GM21390 (cell line): ENCODE measurements around the gene GFER.
"Not testable (repeated sequence)": the region's sequence is repeated elsewhere in the genome, so short reads cannot be mapped to it uniquely, and the experiment has no call there.

Experiments used
- ATAC-seq: cut with Tn5 transposase; IDR thresholded peaks from one replicate; pipeline ENCODE4 v1.9.1; 2021; ENCODE audit not compliant: unreplicated experiment

GFER gene

DNA sequence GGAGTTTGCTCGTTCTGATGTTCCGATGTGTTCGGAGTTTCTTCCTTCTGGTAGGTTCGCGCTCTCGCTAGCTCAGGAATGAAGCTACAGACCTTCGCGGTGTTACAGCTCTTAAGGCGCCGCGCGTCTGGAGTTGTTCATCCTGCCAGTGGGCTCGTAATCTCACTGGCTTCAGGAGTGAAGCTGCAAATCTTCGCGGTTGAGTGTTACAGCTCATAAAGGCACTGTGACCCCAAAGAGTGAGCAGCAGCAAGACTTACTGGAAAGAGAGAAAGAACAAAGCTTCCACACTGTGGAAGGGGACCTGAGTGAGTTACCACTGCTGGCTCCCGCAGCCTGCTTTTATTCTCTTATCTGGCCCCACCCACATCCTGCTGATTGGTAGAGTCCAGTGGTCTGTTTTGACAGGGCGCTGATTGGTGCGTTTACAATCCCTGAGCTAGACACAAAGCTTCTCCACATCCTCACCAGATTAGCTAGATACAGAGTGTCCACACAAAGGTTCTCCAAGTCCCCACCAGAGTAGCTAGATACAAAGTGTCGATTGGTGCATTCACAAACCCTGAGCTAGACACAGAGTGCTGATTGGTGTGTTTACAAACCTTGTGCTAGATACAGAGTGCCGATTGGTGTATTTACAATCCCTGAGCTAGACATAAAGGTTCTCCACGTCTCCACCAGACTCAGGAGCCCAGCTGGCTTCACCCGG is 26.4 kb upstream of the GFER start:
- ATAC-seq, result not testable (repeated sequence)

DNA sequence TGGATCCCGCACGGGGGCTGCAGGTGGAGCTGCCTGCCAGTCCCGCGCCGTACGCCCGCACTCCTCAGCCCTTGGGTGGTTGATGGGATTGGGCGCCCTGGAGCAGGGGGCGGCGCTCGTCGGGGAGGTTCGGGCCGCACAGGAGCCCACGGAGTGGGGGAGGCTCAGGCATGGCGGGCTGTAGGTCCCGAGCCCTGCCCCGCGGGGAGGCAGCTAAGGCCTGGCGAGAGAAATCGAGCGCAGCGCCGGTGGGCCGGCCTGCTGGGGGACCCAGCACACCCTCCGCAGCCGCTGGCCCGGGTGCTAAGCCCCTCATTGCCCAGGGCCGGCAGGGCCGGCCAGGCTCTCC is 25.9 kb upstream of the GFER start:
- ATAC-seq, result not testable (repeated sequence)

DNA sequence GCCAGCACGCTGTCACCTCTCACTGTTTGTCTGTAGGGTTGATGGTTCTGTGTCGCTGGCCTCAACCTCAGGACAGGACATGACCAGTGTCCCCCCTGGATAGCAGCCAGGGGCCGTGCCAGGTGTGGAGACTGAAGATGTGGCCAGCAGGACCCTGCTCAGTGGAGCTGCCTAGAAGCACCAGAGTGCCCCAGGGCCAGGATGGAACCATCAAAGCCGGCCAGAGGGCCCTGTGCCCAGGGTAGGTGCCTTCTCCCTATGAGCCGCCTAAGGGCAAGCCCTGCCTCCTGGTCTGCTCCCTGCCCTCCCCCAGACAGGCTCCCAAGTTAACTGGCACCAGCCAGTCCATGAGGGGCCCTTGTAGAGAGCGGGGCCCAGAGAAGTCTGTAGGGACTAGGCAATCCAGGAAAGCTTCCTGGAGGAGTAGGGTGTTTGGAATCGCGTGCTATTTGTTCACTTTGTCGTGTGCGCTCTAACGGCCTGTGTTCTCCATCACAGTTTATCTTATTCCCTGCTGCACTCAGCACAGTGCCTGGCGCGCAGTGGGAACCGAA is 25.2 kb upstream of the GFER start:
- ATAC-seq, result no peak

DNA sequence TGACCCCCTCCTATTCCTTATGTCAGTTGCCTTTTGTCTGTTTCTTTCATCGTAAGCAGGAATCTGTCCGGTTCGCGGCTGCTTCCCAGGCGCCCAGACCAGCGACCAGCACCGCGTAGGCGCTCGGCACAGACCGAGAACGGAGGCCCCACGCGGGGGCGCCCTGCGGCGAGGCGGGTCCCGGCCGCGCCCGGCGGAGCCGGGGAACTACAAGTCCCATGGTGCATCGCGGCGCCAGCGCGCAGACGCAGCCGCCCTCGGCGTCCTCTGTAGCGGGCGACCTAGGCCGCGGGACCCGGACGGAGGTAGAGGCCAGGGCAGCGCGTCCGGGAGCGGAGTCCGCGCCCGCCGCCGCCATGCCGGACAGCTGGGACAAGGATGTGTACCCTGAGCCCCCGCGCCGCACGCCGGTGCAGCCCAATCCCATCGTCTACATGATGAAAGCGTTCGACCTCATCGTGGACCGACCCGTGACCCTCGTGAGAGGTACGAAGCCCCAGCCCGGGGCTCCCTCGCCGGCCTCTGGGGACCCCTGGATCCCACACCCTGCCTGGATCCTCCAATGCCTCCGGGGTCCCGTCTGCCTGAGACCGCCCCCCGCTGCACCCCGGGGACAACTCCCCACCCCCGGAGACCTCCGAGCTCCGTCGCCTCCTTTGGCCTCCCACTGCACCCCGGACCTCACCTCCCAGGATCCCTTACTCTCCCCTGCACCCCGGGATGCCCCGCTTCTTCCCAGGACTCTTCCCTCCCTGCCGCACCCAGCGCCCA is 24.5 kb upstream of the GFER start, which contains the start of gene NDUFB10:
Gene NDUFB10 (plus strand): TSS at position 270 of the 771 bp plus-strand sequence. CDS start 87 bp downstream, at position 357.
- ATAC-seq, result peak; percentile 61

DNA sequence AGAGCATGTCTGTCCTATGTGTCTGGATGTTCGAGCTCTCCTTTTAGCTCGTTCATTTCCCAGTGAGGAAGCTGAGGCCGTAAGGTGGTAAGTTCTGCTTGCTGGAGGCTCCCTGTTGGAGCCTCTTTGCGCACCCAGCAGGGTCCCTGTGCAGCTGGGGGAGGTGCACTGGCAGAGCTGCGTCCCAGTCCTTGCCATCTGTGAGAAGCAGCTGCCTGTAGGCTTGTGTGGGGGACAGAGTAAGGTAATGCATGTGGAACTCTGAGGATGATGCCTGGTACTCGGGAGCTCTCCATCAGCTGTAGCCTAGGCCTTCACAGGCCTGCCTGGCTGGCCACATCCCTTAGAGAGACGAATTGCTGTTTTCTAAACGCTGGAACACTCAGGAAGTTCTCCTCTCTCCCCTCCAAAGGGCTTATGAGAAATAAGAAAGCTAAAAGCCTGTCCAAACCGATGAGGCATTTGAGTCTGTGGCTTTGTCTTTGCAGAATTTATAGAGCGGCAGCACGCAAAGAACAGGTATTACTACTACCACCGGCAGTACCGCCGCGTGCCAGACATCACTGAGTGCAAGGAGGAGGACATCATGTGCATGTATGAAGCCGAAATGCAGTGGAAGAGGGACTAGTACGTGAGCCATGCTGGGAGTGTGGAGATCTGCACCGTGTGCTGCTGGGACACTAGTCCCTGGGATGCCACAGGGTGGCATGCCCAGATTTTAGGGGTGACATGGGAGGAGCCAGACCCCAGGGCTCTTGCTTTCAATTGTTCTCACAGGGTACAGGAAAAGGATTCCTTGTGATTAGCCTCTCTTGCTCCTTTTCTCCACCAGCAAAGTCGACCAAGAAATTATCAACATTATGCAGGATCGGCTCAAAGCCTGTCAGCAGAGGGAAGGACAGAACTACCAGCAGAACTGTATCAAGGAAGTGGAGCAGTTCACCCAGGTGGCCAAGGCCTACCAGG is 23.0 kb upstream of the GFER start:
- ATAC-seq, result no peak

DNA sequence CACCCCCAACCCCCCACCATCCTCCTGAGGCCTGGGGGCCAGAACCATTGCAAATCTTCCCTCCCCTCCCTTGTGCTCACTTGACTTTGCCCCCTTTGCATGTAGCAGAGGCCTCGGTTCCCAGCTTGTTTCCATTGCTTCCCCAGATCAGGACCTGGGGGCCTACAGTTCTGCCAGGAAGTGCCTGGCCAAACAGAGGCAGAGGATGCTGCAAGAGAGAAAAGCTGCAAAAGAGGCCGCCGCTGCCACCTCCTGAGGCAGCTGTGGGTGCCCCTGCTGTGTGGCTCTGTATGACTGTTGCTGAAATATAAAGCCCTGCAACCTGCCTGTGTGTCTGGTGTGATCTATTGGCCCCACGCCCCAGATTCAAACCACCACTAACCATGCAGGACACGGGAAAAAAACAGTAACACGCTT is 22.3 kb upstream of the GFER start:
- ATAC-seq, result no peak

DNA sequence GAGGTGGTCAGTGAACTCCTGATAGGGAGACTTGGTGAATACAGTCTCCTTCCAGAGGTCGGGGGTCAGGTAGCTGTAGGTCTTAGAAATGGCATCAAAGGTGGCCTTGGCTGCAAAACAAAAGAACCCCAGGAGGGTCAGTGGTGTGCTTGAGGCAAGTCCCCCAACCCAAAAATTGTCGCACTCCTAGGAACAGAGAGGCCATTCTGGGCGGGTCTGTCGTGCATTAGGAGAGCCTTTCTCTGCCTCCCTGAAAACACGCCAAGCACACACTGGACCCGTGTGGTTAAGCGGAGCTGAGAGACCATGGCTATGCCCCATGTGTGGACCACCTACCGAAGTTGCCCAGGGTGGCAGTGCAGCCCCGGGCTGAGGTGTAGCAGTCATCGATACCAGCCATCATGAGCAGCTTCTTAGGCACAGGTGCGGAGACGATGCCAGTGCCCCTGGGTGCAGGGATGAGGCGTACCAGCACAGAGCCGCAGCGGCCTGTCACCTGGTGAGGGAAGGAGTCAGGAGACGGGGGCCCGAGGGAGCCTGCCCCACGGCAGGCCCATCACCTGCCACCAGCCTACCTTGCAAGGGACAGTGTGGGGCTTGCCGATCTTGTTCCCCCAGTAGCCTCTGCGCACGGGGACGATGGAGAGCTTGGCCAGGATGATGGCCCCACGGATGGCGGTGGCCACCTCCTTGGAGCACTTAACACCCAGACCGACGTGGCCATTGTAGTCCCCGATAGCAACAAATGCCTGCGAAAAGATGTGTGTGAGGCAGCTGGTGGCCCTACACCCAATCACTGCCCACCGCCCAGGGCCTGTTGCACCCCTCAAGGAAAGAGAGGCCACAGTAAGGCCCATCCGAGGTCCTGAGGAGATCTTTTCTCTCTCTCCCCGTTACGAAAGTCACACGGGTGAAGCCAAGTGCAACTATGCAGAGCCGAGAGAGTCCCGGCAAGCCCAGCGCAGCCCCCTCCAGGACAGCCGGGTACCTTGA is 21.5 kb upstream of the GFER start:
- not testable (repeated sequence) for ATAC-seq

DNA sequence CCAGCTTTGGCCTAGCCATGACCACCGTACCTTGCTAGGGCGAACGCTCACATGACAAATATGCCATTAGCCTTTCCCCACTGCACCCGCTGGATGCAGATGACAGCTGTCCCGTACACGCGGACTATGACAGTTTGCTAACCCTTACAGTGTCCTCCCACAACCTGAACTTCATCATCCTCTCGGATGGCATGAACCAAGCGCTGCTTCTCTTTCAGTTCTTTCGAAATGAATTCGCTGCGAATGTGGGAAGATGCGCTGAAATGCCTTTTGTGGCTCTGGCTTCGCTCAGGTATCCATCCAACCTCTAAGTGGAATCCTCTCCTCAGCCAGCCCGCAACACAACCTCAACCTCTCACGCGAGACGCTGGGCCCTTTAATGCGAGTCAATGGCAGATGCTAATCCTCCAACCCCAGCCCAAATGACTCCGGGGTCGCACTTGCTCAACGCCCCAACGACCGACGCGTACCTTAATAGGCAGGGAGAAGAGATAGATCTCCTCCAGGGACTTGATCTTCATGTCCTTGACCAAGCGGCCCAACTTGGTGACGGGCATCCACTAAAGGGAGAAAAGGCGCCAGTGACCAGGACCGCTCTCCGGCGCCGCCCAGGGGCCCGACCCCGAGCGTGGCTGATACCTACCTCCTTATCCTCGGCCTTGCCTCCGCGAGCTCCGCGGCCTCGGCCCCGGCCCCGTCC is 20.0 kb upstream of the GFER start:
- ATAC-seq, result peak; percentile 10

DNA sequence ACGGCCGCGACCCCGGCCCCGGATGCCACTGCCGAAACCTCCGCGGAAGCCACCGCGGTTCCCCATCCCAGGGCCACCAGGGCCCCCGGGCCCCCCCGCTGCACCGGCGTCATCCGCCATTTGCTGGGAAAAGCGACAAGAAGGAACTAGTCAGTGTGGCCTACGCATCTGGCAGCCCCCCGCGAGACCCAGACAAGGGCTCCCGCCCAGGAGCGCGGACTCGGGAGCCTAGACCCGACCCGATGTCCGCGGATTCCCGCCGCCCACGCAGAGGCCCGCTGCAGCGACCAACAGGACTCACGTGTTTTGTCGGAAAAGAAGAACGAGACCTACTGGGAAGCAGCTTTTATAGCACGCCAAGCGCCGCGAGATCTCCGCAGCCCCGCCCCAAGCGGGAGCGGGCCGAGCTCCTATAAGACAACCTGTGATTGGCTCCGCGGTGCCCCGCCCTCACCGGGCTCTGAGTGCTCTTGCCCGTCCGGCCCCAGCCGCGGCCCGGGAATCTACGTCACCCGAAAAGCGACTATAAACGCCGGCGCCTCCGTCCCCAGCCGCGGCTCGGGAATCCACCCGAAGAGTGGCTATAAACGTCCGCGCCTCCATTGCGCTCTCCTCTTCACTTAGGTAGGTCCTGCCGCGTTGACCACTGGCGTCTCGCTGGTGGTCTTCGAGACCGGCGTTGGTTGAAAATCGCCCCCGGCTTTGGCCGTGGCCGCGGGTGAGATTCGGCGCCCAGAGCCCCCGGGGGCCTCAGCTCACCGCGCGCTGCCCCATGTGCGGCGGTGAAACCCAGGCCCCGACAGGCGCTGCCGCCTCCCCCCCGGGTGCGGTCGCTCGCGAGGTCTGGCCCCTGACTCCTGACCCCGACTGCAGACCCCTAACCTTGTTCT is 19.2 kb upstream of the GFER start, which contains the start of gene RPS2:
Gene RPS2 (minus strand): TSS at position 321 of the 890 bp plus-strand sequence. CDS start 201 bp downstream, at position 120.
- peak; percentile 78 for ATAC-seq

DNA sequence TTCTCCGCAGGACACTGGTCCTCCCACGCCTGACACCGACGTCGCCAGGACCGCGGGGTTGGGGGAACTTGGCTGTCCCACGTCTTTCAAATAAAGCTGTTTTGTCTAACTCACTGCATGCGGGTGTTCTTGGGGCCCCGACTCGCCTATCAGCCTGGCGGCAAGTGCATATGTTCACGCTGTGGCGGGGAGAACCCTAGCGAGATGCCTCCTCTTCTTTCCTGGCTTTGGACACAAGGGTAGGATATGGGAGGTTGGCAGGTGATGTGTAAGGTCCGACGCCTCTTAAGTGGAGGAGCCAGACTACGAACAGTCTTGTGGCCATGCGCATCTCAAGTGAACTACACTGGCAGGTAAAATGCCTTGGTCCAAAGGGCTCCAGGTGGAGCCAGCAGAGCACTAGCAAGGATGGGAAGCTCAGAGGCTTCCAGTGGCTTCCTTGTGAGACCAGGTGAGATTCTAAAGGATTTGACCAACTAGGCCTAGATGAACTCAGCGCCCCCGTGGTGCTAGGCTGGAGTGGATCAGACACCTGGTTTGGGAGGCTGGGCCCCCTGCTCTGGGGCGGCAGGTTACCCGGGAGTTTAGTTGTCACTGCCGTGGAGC is 18.5 kb upstream of the GFER start:
- ATAC-seq, result no peak

DNA sequence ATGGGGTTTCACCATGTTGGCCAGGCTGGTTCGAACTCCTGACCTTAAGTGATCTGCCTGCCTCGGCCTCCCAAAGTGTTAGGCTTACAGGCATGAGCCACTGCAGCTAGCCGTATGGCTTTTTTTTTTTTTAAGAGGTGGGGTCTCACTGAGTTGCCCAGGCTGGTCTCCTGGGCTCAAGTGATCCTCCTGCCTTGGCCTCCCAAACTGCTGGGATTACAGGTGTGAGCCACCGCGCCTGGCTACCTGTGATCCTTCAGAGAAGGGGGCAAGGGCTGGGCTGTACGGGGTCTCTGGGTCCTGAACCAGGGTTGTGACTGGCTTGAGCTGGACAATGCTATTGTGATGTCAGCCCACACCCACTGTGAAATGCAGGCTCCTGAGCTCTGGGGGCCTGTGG is 17.5 kb upstream of the GFER start, which contains the start of gene RNF151:
Gene RNF151 (plus strand): TSS at position 397 of the 400 bp plus-strand sequence. CDS start 26 bp downstream, outside the sequence.
- no peak for ATAC-seq

DNA sequence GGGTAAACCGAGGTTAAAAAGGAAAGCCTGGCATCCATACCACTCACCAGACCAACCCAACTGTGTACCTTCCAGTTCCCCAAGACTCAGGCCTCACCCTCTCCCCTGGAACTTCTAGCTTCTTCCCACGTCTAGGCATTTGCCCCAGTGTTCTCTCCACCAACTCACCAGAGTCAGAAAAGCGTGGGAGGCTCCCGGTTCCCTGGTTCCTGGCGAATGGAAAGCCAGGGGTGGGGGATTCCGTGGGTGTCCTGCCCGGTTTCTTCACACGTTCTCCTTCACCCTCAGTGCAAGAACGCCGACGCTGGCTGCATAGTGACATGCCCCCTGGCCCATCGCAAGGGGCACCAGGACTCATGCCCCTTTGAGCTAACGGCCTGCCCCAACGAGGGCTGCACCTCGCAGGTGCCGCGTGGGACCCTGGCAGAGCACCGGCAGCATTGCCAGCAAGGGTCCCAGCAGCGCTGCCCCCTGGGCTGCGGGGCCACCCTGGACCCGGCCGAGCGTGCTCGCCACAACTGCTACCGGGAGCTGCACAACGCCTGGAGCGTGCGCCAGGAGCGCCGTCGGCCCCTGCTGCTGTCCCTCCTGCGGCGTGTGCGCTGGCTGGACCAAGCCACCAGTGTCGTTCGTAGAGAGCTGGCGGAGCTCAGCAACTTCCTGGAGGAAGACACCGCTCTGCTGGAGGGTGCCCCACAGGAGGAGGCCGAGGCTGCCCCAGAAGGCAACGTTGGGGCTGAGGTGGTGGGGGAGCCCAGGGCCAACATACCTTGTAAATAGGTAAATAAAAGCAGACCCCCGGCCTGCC is 15.6 kb upstream of the GFER start:
- no peak for ATAC-seq

DNA sequence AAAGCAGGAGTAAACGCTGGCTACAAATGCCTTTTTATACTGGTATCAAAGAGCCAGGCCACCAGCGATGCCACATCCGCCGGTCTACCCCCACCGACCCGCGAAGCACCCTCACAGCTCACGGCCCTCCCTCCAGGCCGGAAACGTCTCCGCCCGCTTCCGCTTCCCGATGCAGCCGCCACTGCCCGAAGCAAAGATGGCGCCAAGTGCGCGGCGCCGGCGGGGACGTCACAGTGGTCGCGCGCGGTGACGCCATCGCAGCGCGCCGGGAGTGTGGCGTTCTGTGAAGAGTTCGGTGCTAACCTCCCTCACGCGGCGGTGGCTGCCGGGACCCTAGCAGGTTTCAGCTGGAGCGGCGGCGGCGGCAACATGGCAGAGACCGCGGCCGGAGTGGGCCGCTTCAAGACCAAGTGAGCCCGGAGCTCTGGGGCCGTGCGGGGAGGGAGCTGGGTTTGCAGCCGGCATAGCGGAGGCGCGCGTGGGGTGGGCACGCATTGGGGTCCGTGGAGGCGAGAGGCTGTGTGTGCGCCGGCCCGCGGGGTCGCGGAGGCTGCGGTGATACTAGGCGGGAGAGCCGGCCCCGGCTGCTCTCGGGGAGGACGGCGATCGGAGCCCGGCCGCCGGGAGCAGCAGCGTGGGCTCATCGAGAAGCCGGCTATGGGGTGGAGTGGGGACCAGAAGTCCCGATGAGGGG is 12.1 kb upstream of the GFER start, which contains the start of gene TBL3:
Gene TBL3 (plus strand): TSS at position 258 of the 694 bp plus-strand sequence. CDS start 112 bp downstream, at position 370.
- peak; percentile 70 for ATAC-seq

DNA sequence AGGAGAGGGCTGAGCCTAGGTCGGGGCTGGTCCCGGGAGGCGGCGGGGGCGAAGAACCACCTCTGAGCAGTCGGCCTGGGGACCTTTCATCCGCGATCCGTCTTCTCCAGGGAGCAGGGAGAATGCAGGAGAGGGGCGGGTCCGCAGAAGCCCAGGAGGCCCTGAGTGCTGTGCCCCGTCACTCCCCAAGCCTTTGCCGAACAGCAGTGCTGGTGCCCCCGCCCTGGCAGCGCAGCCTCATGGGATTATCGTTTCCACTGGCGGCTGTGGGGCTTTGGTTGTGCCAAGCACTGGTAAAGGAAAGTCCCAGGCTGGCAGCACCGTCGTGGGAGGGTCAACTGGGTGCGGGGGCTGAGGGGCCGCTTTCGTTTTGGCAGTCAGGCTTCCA is 11.5 kb upstream of the GFER start:
- ATAC-seq, result no peak

DNA sequence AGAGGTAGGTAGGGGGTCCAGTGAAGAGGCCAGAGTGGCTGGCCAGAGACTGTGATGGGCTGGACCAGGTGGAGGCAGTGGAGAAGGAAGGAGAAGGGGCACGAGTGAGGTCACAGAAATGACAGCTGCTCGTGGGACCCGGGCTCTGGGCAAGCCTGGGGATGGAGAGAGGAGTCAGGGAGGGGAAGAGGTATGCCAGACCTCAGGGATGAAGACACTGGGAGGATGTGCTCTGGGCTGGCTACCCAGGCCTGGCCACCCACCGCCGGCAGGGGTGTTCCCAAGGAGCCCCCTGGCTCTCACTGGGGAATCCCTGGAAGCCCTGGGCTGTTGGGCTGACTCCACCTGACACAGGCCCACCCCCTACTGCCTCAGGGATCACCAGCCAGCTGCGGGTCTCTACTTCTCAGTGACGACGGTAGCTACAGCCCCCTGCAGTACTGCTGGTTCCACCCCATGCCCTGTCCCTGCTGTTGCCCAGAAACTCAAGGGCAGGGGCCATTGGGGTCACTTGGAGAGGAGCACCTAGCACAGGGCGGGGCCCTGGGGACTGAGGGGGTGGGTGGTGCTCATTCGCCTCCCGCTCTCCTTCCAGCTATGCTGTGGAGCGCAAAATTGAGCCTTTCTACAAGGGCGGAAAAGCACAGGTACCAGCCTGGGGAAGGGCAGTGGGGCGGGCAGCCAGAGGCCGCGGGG is 10.4 kb upstream of the GFER start:
- no peak for ATAC-seq
